Measurements from ENCODE around the gene GSK3B. TPM values are rescaled to one million over a fixed set of nuclear protein-coding genes. Genes with fewer than 3 reads are reported as not detected.

The GSK3B gene
- polyA plus RNA-seq, 3 donors: 41.2 to 47.6 (median 44.2) TPM

DNA sequence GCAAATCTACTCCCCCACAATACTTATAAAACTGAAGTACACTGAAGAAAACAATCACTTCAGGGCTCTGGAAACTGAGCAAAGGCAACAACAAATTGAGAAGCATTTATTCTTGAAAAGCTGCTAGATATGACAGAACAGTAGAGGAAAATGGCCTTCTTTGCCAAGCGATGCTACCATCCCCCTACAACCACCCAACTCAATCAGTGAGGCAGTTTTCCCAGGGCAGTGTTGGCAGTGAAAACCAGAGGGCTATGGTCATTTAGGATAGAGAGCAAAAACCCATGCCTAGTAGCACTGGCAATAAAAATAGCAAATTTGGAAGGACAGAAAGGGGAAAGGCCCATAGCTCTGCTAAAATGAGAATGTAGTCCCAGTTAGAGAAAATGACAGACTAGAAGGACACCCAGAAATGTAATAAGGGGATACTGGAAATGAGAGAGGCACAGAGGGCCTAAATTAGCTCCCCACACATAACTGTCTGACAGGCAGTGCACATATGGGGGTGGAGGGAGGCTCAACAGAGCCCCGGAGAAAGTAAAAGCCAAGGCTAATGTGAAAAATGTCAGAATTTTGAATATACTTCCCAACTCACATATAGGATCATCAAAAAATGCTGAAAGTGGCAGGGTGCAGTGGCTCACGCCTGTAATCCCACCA is 143.5 kb downstream of the GSK3B start:
- DNase-seq: no peak

DNA sequence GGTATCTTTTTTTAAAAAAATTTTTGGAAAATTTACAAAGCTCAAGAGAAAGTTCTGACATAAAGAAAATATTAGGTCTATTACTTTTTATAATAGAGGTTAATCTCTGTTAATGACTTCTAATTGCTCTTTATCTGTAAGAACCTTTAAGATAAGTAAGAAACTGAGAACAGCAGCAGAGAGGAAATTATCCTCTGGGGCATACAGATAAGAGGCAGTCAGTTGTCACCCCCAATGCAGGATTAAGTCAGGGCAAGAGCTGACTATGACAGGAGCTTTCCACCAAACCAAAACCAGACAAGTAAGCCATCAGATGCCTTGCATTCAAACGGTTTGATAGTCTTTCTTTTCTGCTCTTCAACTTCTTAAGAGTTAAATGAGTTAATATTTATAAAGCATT is 149.0 kb downstream of the GSK3B start:
- DNase-seq: no peak

DNA sequence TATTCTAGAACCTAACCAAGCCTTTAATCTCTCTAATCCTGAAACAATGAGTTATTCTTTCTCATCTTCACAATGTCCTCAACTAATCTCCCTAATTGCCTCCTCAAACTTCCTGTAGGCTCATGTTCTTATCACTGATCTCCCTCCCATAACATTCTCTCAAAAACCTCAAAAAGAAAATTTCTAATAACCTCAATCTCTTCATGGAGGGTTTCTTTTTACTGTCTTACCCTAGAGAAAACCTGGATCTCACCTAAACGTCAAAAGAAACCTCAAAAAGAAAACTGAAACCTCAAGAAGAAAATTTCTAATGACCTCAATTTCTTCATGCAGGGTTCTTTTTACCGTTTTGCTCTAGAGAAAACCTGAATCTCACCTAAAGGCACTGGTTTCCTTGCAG is 150.2 kb downstream of the GSK3B start:
- DNase-seq: no peak

DNA sequence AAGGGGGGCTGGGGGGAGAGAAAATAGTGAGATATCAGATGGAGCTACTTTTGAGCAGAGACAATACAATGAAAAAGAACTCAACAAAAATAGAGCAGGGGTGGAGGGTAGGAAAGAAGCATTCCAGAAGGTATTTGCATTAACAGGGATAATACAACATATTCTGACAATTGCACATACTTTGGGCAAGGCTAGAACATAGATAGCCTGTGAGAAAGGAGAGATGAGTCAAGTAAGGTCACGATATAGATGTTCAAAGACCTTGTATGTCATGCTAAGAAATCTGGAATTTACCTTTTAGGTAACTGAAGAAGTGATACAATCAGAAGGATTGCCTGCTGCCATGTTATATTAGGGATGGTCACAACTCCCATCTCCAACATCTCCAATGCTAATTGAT is 155.2 kb downstream of the GSK3B start:
- no peak for DNase-seq

DNA sequence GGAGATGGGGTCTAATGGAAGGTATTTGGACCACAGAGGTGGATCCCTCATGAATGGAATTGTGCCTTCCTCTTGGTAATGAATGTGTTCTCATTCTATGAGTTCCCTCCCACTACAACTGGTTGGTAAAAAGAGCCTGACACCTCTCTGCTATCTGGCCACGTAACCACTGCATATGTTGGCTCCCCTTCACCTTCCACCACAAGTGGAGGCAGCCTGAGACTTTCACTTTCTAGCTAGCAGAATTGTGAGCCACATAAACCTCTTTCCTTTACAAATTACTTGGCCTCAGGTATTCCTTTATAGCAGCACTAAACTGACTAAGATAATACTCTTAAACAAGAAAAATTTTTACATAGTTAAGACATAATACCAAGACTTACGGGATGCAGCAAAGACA is 157.0 kb downstream of the GSK3B start:
- DNase-seq: no peak

DNA sequence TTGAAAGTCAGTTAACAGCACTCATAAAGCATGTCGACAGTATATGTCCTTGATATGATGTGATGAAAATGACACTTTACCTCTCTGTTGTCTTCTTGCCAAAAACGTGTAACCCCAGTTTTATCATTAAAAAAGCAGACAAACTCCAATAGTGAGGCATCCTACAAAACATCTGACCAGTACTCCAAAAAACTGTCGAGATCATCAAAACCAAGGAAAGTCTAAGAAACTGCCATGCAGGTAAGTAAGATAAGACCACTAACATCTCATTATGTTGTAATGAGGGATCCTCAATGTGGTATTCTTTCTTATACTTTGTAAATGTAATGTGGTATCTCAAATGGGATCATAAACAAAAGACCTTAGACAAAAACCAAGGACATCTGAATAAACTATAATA is 160.0 kb downstream of the GSK3B start:
- no peak for DNase-seq

DNA sequence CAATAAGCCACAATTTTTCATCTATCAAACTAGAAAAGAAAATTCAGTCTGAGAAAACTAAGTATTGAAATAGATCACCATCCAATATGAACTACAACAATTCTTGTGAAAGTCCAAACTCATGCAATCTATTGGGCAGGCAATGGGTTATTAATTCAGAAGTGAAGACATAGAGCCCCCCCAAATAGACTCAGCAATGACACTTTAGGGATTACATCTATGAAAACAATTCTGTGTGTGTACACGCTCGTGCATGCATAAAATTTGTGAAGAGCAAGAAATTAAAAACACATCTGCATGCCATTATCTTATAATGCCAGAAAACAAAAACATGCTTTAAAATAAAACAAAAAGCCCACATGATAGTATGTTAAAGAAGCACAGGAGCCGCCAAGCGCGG is 161.0 kb downstream of the GSK3B start:
- no peak for DNase-seq

DNA sequence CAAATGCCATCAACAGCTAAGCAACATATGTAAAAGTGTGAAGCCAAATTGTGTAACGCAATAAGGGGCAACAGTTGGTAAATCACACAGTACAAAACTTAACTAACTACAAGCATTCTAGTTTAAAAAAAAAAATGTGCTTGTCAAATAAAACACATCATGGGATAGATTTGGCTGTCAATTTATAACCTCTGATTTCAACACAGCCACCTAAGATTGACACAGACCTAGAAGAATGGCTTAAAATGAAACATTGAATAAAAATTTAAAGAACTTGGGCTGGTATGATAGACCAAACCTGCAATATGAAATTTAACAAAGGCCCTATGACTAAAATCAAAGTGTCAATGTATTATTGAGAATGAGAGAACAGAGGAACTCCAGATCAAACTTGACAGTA is 164.0 kb downstream of the GSK3B start:
- DNase-seq: no peak

DNA sequence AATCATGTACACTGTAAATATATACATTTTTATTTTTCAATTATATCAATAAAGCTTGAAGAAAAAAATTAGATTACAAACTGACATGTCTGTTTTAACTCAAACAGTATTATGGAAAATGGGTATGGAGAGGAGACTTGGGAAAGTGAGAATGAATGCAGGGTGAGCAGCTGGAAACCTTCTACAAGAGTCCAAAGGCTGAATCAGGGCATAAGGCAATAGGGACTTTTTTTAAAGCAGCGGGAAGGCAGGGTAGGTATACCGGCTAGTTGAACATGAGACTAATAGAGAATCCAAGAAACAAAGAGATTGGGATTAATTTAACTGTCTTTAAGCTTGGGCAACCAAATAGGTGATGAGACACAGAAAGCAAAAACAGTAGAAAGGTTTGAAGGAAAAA is 167.1 kb downstream of the GSK3B start:
- DNase-seq: no peak

DNA sequence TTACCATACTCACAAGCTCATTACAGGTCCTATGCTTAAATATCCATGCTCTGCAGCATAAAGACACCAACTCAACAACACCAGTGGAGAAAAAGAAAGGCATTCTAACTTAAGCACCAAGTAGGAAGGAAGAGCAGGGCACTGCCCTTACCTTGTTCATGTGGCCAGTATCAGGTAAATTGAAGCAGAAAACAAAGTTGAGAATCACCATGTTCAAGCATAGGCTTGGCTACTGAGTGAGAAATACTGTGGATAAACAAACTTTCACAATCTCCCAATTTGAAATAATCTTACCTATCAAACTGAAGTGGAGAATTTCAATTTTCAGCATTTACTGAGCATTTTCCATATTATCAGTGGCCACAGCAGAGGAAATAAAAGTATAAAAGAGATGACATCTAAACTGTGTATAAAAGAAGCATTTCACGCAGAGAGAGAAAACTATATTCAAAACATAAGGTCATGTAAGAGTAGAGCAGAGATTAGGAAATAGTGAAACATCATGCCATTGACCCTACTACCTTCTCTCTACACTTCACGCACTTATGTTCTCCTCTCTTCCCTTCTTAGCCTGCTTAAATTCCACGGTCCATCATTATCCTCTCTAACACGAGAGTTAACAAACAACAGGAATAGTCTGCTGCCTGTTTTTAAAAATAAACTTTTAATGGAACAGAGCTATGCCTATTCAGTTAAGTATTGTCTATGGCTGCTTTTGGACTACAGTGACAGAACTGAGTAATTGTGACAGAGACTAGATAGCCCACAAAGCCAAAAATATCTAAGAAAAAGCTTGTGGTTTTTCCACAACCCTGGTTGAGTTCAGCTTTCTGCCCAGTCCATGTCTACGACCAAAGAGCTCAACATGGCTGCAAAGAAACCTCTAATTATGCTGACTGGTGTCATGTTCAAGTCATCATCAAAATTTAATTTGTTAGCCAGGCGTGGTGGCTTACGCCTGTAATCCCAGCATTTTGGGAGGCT is 169.8 kb downstream of the GSK3B start:
- DNase-seq: no peak

DNA sequence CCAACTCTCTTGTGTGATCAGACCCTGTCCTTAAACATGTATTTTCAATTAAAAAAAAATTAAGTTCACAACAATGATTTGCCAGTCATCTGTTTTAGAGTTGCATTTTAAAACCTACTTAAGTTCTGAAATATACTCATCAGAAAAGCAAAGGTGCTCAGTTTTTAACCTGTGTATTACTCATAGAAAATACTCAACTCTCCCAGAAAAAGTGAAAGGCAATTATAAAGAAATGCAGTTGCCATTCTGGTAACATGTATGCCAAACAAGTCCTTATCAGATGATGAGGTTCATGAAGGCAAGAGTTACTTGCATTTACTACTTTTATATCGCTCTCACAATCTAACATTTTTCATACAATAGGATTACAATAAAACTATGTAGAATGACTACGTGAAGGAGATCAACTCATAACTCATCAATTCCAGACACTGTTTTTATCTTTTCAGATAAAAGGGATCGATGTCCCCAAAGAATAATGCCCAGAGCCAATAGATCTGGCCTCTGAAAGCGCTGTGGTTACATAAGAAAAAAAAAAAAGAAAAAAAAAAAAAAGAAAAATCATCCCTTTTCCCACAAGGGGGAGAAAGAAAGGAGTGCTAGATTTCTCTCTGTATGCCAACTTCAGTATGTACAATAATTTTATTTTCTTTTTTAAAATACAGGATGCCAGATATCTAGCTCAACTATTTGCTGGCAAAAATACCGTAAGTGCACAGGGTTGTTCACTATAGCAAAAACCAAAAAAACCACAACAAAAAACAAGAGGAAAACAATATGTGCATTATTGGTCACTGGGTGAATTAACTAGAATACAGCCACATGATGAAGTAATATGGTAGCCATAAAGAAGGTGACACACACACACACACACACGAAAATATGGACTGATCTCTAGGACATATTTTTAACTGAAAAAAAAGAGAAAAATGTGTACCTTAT is 175.0 kb downstream of the GSK3B start:
- no peak for DNase-seq

DNA sequence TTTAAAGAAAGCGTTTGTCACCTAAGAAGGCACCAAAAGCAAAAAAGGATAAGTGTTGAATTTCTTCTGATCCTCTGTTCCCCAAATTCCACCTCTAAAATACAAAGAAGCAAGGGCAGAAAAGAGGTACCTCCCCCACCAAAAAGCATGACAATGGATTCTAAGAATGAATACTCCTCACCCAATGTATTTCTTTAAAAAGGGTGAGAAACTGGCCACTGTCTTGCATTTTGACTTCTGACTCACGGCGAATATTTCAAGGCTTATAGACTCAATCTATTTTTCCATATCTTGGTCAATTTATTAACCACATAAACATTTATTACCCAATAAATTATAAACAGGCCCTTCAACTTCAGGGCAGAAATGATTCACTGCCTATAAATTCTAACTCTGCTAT is 181.2 kb downstream of the GSK3B start:
- DNase-seq: no peak

DNA sequence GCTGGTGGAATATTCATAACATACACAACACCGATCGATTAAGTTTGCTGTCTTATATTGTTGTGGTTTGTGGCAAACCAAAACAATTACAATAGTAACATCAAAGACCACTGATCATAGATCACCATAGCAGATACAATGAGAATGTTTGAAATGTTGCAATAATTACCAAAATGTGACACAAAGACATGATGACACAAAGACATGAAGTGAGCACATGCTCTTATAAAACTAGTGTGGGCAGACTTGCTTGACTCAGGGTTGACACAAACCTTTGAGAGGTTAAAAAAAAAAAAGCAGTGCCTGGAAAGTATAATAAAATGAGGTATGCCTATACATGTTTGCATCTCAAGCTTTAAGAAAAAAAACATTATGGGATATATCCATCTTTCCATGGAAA is 182.0 kb downstream of the GSK3B start:
- no peak for DNase-seq

DNA sequence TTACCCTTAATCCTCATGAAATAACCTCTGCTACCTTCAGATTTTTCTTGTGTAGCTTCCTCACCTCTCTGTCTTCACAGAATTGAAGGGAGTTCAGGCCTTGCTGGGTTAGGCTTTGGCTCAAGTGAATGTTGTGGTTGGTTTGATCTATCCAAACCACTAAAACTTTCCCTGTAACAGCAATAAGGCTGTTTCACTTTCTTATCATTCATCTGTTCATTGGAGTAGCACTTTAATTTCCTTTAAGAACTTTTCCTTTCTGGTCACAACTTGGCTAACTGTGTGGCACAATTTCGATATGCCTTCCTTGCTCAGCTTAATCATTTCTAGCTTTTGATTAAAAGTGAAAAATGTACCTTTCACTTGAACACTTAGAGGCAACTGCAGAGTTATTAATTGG is 182.5 kb downstream of the GSK3B start:
- DNase-seq: no peak

DNA sequence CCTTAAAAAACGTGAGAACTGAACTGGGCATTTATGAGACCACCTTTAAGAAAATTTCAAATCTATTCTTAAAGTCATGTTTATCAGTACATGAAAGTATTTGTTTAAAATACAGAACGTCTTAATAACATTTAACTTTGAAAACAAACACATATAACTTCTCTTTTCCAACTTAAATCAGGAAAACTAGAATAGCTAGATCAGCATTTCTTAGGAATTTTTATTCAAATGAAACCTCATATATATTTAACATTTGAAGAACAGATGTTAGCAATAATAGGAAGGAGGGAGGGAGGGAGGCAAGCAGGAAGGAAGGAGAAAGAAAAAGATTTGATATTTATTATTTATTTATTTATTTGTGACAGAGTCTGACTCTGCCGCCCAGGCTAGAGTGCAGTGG is 192.2 kb downstream of the GSK3B start:
- DNase-seq: no peak

DNA sequence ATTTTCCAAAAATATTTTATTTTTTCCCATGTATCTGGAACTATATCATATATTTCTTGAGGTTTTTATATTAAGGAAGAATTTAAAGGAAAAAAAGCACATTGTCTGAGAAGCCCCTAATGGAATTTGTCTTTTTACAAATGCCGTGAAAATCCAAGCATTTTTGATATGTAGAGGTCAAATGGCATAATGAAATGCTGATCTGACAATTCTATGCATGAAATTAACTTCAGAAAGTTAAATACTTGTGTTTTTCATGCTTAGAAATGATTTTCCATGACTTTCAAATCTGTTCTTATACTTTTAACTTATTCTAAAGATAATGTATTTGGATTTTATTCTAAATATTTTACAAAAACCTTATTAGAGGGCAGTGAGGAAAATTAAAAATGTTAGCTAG is 193.1 kb downstream of the GSK3B start:
- no peak for DNase-seq

DNA sequence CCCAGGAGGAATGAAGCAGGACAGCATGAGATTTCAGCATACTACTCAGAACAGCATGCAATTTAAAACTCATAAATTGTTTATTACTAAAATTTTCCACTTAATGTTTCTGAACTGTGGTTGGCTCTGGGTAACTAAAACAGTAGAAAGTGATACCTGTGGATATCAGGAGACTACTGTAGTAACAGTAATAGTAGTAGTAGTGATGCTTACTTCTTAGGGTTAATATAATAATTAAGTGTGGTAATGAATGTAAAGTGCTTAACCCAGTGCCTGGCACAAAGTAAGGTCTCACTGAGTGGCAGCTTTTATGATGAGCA is 195.1 kb downstream of the GSK3B start:
- DNase-seq: no peak

DNA sequence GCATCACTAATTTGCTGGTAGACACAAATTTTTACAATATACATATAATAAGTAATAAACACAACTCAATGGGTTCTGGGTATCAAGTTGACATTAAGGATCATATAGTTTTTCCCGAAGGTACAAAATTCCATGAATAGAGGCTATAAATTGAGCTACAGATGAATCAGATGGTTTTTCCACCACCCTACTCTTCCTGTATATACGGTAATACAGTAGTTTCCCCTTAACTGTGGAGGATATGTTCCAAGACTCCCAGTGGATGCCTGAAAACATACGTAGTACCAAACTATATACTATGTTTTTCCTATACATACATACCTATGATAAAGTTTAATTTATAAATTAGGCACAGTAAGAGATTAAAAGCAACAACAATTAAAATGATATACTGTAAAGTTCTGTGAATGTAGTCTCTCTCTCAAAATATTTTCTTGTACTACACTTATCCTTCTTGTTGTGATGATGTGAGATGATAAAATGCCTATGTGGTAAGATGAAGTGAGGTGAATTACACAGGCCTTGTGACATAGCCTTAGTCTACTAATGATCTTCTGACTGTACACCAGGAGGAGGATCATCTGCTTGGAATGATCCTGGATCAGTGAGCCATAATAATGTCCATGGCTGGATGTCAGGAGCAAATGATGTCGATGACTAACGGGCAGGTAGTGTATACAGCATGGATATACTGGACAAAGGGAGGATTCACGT is 195.6 kb downstream of the GSK3B start:
- no peak for DNase-seq

DNA sequence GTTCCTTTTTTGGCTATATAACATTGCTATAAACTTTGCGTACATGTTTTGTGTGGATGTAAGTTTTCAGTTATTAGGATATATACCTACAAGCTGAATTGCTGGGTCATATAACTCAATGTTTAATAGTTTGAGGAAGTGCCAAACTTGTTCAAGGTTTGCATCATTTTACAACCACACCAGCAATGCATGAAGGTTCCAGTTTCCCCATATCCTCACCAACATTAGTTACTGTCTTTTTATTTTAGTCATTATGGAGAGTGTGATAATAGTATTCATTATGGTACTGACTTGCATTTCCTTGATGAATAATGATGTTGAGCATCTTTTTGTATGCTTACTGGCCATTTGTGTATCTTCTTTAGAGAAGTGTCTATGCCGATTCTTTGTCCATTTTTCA is 200.1 kb downstream of the GSK3B start:
- DNase-seq: no peak

DNA sequence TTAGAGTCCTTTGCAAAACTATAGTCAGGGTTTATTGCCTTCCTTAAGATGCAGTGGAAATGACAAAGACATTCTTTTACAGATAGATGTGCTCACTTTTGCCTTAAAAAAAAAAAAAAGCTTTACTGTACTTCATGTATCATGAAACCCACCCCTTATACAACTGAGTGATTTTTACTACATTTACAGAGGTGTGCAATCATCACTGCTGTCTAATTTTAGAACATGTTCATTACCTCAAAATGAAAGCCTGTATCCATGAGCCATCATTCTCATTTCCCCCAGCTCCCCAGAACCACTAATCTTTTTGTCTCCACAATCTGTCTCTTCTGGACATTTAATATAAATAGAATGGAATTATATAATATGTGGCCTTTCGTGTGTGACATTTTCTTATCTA is 200.5 kb downstream of the GSK3B start:
- DNase-seq: no peak

DNA sequence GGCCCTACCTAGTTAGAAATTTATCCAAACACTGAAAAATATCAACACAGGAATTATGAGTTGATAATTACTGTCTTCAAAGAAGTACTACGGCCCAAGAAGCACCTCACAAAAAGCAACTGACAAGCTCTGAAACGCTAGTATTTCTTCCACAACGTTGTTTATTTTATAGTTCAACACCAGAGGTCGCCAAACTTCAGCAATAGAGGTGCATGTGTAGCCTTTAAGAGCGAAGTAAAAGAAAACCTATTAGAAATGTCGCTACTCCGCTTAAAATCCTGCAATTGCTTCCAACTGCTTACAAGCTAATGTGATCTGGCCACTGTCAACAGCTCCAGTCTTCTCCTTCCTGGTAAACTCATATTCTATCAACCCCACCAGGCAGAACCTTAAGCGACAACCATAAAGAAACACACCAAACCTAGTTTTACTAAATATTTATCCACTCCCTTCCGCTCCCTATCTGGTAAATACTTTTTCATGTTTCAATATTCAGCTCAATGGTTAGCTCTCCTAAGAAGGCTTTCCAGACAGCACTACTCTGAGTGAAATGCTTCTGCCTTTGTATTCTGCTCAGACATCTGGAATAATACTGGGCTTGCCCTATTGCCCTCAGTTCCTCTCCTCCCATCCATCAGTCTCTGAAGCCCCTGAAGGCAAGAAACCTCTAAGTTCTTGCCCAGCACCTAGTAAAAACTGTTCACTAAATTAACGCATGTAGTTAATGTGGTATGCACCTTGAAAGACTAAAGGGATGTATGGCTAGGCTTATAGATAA is 202.1 kb downstream of the GSK3B start:
- peak; percentile 81 for DNase-seq

All from renal pelvis (tissue), 4 donors.